Peyer's patch (tissue), 4 donors: ENCODE results near the gene DNAJB12.

ENCODE experiments used
- CTCF ChIP-seq, 6 experiments: fragments of 450-650 bp in 4 of 6; fragments of 200-600 bp in 2 of 6; sonication (generic) in 1 of 6; IDR thresholded peaks; one replicate each; pipeline ENCODE4 v1.5.1; 2017 to 2019; ENCODE audit warnings: antibody characterized with exemption in 6 of 6, mild to moderate bottlenecking in 3 of 6, moderate library complexity in 1 of 6
- POLR2A ChIP-seq, 2 donors: fragments of 450-650 bp; IDR thresholded peaks; one replicate each; pipeline ENCODE4 v1.5.1; 2017; ENCODE audit warnings: antibody characterized with exemption in 2 of 2, mild to moderate bottlenecking in 2 of 2, moderate library complexity in 2 of 2

- TF ChIP-seq CTCF (IDR thresholded peaks at IDR 0.05), result no peak
- TF ChIP-seq POLR2A (IDR thresholded peaks at IDR 0.05), result no peak
These were observed 44.5 kb downstream of the DNAJB12 start for GRCh38 chr10:72310241-72310633.
